HG02678 (cell line): ENCODE data around the gene SLC22A17.
"Not testable (repeated sequence)": the region's sequence is repeated elsewhere in the genome, so short reads cannot be mapped to it uniquely, and the experiment has no call there.

Experiments used
- ATAC-seq: cut with Tn5 transposase; IDR thresholded peaks from one replicate; pipeline ENCODE4 v1.9.1; 2021; ENCODE audit warnings: mild to moderate bottlenecking, moderate library complexity; ENCODE audit not compliant: unreplicated experiment

The SLC22A17 gene

DNA sequence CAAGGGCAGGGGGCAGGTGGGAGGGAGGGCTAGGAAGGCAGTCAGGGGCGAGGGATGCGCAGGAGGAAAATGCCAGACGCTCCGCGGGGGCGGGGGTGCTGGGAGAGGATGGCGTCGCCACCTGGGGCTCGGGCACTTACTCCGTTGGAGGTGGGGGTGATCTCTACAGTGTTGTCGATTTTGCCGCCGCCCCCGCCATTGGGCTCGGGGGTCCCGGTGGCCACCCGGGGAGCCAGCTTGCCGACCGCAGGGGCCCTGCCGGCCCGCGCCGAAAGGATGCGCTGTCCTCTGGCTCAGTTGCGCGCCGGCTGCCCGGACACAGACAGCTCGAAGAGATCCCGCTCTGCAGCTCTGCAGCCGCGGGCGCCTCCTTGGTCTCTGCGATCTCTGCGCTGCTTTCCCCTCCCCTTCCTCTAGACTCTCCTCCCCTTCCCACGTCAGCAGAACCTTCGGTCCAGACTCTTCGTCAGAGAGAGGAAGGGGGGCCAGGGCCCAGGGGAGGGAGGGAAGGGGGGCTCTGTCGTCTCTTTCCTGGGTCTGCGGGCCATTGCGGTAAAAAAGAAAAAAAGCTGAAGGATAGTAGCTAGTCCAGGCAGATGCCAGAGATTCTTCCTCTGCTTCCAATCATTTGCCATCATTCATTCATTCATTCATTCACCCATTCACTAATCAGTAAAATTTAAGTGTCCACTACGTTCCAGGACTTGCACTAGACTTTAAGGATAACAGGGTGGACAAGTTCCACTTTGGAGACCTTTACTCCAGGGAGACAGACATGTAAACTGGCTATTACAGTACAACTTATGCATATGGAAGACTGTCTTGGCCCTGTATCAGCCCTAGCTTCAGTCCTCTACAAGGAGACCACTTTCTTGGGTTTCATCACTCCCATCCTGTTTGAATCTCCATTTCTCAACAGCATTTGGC lies at the start of gene SLC22A17:
Gene SLC22A17, minus strand, starts transcription at position 382 of the 927 bp plus-strand sequence.
- ATAC-seq: no peak

DNA sequence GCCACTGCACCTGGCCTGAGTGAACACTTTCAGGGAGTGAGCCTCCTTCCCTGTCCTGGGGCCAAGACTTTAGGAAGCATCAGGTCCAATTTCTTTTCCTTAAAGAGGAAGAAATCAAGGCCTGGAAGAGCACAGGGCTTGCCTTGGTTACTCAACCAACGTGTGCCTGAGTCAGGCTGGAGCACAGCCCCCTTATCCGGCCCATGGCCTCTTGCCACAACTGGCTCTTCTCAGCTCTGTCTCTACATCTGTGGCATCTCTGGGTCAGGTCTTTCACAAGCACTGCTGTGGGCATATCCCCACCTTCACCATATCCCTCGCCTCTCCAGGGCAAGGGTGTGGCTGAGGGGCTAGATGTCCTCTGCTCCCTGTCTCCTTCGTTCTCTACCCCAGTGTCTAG lies 48.6 kb upstream of the SLC22A17 start:
- no peak for ATAC-seq

- ATAC-seq: not testable (repeated sequence)
These were observed 47.9 kb upstream of the SLC22A17 start for GRCh38 chr14:23400496-23401149.

DNA sequence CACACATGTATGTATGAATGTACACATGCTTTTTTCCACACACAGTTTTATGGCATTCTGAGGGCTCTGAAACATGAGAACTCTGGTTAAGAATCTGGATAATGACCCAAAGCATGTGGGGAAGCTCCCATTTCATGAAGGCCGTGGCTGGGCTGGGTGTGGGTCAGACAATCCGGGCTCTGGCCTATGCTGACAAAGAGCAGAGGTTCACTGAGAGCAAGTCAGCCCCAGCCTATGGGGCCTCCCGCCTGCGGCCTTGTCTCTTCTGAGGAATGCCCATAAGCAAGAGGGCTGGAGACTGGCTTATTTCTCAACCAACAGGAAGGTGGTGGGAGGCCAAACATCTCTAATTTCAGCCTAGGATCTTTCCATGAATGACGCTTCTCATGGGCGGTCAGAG lies 46.9 kb upstream of the SLC22A17 start:
- no peak for ATAC-seq

DNA sequence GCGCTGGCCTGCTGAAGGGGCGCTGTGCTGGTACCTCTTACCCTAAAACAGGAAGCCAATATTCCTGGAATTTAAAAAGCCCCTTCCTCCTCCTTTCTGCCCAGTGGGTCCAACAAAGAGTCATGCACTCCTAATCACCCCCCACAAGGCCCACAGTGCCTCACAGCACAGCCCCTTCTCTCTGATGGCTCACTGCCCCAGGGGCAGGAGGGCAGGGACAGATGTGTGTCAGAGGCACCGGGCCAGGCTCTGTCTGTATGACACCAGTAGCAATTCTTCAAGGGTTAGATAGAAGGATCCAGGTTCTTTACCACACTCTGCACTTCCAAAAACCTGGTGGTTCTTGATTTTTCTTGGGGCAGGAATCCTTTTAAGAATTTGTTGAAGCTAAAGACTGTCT lies 46.4 kb upstream of the SLC22A17 start:
- ATAC-seq: no peak

GRCh38 chr14:23398348-23398747 lies 45.7 kb upstream of the SLC22A17 start:
- no peak for ATAC-seq

- ATAC-seq: no peak
These were observed 44.2 kb upstream of the SLC22A17 start for GRCh38 chr14:23396781-23397407.

- no peak for ATAC-seq
These were observed 43.4 kb upstream of the SLC22A17 start for GRCh38 chr14:23396126-23396525.

GRCh38 chr14:23392613-23393012 lies 39.9 kb upstream of the SLC22A17 start:
- ATAC-seq: no peak

DNA sequence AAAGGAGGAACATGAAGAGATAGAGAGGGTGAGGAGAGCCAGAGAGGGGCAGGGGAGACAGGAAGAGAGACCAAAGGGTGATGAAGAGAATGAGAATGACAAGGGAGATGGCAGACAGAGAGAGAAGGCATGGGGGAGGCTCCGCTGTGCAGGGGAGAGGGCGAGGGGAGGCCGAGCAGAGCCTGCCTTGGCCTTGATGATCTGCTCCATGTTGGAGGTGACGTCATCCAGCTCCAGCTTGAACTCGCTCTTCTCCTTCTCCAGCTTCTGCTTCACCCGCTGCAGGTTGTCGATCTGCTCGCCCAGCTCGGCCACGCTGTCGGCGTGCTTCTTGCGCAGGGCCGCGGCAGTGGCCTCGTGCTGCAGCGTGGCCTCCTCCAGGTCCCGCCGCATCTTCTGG lies 37.2 kb upstream of the SLC22A17 start:
- ATAC-seq: not testable (repeated sequence)

GRCh38 chr14:23389396-23389795 lies 36.7 kb upstream of the SLC22A17 start:
- no peak for ATAC-seq

DNA sequence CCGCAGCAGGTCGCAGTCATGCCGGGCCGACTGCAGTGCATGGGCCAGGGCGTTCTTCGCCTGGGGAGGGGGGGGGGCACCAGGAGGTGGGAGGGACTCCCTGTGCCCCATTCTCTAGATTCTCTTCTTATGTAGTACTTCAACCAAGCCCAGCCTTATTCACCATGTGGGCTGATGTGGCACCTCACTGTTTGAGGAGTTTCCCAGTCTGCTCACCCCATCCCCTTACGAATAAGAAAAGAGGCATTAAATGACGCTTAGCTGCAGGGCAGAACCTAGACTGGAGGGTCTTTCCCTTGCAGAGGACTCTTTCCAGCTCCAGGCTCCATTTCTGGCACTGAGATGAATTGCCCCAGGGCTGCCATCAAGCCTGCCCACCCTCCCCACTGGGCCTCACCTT lies 36.3 kb upstream of the SLC22A17 start:
- no peak for ATAC-seq

- no peak for ATAC-seq
These were observed 35.5 kb upstream of the SLC22A17 start for GRCh38 chr14:23387916-23388882.

- no peak for ATAC-seq
These were observed 34.3 kb upstream of the SLC22A17 start for GRCh38 chr14:23386999-23387398.

GRCh38 chr14:23386266-23386657 lies 33.6 kb upstream of the SLC22A17 start:
- ATAC-seq: not testable (repeated sequence)

- no peak for ATAC-seq
These were observed 33.1 kb upstream of the SLC22A17 start for GRCh38 chr14:23385642-23386265.

DNA sequence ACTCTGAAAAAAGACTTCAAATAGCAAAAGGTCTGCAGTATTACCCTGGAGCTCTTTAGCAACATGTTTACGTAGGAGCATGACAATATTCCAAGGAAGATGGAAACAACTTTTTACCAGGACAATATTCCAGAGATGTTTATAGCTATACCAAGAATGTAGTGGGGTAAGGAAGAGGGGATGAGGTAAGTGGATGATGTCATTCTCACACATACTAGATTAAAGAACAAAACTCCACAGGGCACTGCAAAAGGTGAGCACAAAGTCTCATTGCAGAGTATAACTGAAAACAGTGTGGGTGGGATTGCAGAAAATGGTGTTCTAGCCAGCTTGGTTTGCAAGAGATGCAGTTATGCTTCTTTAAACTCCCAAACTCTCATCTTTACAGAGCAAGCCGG lies 32.6 kb upstream of the SLC22A17 start:
- no peak for ATAC-seq

DNA sequence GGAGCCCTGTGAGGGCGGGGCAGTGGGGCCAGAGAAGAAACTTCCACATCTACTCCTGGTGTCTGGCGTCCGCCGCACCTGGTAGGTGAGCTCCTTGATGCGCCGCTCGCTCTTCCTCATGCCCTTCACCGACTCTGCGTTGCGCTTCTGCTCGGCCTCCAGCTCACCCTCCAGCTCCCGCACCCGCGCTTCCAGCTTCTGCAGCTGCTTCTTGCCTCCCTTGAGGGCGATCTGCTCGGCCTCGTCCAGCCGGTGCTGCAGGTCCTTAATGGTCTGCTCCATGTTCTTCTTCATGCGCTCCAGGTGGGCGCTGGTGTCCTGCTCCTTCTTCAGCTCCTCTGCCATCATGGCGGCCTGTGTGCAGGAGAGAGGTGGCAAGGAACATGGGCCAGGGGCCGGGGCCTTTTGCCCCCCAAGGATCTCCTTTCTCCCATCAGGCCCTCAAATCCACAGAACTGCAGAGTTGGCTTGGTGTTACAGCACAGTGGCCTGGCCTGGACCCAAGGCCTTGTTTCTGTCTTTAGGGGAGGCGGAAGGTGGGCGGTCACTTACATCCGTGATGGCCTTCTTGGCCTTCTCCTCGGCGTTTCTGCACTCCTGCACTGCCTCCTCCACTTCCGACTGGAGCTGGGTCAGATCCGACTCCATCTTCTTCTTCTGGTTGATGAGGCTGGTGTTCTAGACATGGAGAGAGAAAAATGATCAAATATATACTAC lies 31.8 kb upstream of the SLC22A17 start:
- no peak for ATAC-seq

DNA sequence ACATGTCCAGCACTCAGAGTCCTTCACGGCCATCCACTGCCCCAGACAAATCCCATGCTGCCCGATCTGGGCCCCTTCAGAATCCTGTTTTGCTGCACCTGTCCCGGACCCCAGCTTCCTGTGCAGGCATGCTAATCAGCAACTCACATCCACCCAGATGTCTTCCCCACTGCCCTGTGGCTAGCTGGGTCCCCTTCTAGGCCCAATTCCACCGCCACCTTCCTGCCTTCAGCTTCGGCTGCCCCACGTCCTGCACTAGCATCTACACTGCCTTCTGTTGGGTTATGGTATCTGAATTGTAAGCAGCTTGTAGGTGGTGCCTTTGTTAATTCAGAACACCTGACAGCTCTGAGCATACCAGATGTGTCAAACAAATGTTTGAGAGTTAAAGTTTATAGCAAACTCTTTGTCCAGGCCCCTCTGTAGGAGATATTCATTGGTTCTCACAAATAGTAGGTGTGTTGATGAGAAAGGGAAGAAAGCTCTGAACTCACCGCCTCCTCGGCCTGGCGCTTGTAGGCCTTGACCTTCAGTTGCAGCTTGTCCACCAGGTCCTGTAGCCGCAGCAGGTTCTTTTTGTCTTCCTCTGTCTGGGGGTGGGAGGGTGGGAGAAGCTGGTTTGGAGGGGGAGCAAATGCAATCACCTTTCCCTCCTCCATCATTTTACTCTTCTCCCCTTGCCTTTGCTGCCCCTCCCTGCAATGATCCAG lies 30.2 kb upstream of the SLC22A17 start:
- ATAC-seq: no peak
